ENCODE data around the gene EIF4E2.

Gene EIF4E2

DNA sequence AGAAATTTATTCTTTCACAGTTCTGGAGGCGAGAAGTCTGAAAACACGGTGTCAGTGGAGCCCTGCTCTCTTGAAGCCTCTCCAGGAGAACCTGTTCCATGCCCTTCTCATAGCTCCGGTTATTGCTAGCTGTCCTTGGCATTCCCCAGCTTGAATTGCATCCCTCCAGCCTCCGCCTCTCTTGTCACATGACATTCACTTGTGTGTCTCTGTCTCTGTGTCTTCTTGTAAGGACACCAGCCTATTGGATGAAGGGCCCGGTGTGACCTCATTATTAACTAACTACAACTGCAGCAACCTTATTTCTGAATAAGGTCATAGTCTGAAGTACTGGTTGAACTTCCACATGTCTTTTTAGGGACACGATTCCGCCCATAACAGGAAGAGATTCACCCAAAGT, 34.9 kb upstream of the EIF4E2 start:
- TF ChIP-seq POLR2A (IDR thresholded peaks at IDR 0.05; ENCODE audit: low read length) (no peak), GATA1 (IDR thresholded peaks at IDR 0.05; ENCODE audit: low read depth, low read length) (no peak)
- DNase-seq, result no peak

DNA sequence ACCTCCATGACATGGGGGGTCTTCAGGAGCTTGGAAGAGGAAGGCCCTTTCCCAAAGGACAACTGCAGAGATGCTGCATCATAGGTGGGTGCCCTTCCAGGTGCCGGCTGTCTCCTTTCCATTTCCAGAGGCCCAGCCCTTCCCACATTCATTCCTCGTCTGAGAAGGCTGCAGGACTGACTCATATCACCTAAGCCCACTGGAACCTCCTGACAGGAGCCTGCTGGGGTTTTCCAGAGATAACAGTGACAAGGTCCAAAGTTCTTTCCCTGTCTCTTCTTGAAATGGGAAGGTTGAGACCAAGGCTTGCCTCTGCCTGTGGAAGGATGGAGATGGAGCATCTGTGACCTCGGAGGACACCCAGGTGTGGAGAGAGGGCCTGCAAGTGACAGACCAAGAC, 33.9 kb upstream of the EIF4E2 start:
- DNase-seq, result no peak
- no peak for TF ChIP-seq POLR2A (IDR thresholded peaks at IDR 0.05; ENCODE audit: low read length)
- no peak for TF ChIP-seq GATA1 (IDR thresholded peaks at IDR 0.05; ENCODE audit: low read depth, low read length)

DNA sequence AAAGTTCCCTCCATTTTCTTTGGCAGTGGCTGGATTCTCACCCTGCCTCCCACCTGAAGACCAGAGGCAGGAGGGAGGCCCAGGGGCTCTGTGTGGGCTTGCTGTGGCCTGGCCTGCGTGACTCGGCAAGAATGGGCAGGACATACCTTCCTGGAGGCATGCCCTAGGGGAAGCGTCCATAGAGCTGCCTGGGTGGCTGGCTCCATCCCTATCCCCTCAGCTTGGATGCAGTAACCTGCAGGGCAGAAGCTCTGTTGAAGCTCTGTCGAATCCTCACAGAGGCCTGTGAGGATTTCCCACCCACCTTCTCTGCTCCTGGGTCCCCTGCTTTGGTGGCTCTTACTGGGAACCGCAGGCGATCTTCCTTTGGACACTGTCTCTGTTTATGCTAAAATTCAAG, 31.6 kb upstream of the EIF4E2 start:
- no peak for TF ChIP-seq GATA1 (IDR thresholded peaks at IDR 0.05; ENCODE audit: low read depth, low read length)
- no peak for TF ChIP-seq POLR2A (IDR thresholded peaks at IDR 0.05; ENCODE audit: low read length)
- no peak for DNase-seq

DNA sequence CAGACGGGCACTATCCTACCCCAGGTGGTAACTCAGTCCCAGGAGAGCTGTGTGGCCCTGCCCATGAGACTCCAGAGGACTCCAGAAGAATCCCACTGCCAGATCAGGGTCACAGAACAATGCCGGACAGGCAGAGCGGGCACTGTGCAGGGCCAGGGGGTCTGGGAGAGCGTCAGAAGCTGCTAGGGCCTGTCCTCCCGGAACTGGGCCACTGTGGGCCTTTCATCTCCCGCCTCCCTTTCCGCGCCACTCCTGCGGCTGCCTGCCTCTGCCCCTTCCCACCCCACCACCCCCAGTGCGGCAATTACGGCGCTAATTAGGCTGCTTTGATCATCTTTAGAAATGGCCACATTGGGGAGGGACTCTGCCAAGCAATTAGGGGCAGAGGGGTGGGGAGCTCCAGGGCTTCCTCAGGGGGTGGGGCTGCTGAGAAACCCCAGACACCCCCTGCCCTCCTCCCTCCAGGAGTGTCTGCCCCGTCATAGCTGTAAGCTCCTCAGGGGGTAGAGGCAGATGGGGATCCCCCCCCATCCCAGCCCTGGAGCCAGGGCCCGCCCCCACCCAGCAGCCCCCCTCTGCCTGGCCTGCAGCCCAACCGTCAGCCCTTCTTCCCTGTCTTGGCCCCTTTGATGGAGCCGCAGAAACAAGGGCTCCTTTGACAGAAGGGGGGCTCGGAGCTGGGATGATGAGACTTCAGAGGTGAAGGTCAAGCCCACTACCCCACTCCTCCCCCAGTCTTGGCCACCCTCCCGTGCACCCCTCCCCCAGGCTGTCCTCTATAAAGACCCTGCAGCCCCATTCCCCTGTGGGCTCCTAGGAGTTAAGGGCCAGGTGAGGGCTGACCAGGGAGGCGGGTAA, 30.7 kb upstream of the EIF4E2 start, which contains the start of gene PRSS56:
PRSS56 (plus strand) TSS at position 808 of the 858 bp plus-strand sequence. CDS start 211 bp downstream, outside the sequence.
- no peak for DNase-seq
- TF ChIP-seq GATA1 (IDR thresholded peaks at IDR 0.05; ENCODE audit: low read depth, low read length), result no peak
- no peak for TF ChIP-seq POLR2A (IDR thresholded peaks at IDR 0.05; ENCODE audit: low read length)

DNA sequence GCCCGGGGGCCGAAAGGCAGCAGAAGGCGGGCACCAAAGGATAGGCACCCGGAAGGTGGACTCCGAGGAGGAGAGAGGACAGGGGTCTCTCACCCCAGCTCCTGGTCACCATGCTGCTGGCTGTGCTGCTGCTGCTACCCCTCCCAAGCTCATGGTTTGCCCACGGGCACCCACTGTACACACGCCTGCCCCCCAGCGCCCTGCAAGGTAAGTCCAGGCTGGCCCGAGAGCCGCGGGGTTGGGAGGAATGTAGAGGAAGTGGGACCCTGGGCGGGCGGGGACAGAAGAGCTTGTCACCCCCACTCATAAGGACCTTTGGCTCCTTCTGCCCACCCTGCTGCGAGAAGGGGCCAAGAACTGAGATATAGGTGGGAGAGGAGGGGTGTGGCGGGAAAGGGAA, 30.0 kb upstream of the EIF4E2 start:
- no peak for DNase-seq
- no peak for TF ChIP-seq GATA1 (IDR thresholded peaks at IDR 0.05; ENCODE audit: low read depth, low read length)
- TF ChIP-seq POLR2A (IDR thresholded peaks at IDR 0.05; ENCODE audit: low read length), result no peak

DNA sequence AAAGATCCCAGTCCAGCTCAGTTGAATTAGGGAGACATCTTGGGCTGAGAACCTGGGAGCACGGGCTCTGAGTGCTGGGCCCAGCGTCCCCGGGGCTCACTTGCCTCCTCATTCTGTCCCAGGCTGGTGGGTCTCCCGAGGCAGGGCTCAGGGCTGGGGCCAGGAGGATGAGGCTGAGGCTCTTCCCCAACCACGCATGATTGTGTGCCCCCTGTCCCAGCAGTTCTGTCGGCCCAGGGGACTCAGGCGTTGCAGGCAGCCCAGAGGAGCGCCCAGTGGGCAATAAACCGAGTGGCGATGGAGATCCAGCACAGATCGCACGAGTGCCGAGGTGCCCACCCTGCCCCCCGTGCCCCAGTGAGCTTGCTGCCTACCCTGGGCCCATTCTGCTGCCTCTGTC, 29.4 kb upstream of the EIF4E2 start:
- DNase-seq, result no peak
- TF ChIP-seq GATA1 (IDR thresholded peaks at IDR 0.05; ENCODE audit: low read depth, low read length) (no peak), POLR2A (IDR thresholded peaks at IDR 0.05; ENCODE audit: low read length) (no peak)

DNA sequence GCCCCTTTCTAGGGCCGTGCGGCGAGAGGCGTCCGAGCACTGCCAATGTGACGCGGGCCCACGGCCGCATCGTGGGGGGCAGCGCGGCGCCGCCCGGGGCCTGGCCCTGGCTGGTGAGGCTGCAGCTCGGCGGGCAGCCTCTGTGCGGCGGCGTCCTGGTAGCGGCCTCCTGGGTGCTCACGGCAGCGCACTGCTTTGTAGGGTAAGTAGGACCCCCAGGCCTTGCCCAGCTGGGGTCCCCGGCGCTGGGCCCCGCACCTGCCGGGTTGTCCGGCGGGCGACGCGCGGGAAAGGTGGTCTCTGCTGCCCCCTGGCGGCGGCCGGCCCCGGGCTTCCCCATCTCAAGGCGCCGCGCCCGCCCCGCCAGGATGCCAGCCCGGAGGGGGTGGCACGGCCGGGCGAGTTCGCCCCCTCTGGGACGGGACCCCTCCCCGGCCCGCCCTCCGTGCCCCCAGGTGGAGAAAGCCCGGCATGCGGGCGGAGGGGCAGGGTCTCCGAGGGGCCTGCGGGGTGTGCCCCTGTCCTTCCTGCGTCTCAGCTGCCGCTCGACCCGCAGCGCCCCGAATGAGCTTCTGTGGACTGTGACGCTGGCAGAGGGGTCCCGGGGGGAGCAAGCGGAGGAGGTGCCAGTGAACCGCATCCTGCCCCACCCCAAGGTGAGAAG, 28.4 kb upstream of the EIF4E2 start:
- peak; percentile 40 to 74 for DNase-seq
- TF ChIP-seq POLR2A (IDR thresholded peaks at IDR 0.05; ENCODE audit: low read length), result no peak
- no peak for TF ChIP-seq GATA1 (IDR thresholded peaks at IDR 0.05; ENCODE audit: low read depth, low read length)

DNA sequence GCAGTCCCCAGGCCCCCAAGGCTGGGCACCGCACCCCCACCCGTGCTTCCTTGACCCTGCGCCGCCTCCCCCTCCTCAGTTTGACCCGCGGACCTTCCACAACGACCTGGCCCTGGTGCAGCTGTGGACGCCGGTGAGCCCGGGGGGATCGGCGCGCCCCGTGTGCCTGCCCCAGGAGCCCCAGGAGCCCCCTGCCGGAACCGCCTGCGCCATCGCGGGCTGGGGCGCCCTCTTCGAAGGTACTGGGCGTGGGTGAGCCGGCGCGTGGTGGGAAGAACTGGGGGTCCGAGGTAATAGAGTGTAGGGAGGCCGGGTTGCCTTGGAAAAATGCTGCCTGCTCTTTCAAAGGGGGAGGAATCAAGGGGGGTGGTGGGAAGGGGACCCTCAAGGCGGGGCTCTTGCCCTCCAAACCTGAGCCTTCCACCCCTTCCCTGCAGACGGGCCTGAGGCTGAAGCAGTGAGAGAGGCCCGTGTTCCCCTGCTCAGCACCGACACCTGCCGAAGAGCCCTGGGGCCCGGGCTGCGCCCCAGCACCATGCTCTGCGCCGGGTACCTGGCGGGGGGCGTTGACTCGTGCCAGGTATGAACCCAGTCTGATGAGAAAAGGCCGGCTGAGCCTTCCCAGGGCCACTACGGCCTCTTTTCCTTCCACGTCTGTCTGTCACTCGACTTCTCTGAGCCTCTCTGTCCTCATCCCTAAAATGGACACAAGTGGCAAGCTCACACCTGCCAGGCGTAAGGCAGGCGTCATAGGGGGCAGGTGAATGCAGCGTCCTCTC, 27.7 kb upstream of the EIF4E2 start:
- no peak for DNase-seq
- TF ChIP-seq GATA1 (IDR thresholded peaks at IDR 0.05; ENCODE audit: low read depth, low read length) (no peak), POLR2A (IDR thresholded peaks at IDR 0.05; ENCODE audit: low read length) (no peak)

DNA sequence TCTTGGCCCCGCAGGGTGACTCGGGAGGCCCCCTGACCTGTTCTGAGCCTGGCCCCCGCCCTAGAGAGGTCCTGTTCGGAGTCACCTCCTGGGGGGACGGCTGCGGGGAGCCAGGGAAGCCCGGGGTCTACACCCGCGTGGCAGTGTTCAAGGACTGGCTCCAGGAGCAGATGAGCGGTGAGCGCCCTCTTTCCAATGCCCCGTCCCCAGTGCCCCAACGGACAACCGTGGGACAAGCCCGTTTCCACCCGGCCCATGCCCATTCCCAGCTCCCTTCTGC, 27.1 kb upstream of the EIF4E2 start:
- DNase-seq, result no peak
- TF ChIP-seq GATA1 (IDR thresholded peaks at IDR 0.05; ENCODE audit: low read depth, low read length), result no peak

DNA sequence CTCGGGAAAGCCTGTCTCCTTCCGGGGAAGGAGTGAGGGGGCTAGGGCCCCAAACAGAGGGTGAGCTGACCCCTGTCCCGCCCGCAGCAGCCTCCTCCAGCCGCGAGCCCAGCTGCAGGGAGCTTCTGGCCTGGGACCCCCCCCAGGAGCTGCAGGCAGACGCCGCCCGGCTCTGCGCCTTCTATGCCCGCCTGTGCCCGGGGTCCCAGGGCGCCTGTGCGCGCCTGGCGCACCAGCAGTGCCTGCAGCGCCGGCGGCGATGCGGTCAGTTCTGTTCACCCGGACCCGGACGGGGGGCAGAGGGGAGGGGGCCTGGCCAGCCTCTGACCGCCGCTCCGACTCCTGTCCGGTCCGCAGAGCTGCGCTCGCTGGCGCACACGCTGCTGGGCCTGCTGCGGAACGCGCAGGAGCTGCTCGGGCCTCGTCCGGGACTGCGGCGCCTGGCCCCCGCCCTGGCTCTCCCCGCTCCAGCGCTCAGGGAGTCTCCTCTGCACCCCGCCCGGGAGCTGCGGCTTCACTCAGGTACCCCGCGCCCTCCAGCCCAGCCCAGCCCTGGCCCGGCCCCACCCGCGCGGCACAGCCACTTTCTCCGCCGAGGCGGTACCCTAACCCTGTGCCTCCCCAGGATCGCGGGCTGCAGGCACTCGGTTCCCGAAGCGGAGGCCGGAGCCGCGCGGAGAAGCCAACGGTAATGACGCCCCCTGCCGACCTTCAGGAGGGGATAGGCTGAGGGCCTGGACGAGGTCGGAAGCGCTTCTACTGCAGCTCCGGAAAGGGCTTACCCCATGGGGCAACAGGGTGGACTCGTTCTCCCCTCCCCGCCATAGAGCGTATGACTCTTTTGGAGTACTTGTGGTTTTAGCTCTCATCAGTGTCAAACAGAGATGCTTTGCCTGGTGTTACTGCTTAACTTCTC, 26.5 kb upstream of the EIF4E2 start:
- TF ChIP-seq GATA1 (IDR thresholded peaks at IDR 0.05; ENCODE audit: low read depth, low read length) (no peak), POLR2A (IDR thresholded peaks at IDR 0.05; ENCODE audit: low read length) (no peak)
- peak; percentile 51 to 58 for DNase-seq

DNA sequence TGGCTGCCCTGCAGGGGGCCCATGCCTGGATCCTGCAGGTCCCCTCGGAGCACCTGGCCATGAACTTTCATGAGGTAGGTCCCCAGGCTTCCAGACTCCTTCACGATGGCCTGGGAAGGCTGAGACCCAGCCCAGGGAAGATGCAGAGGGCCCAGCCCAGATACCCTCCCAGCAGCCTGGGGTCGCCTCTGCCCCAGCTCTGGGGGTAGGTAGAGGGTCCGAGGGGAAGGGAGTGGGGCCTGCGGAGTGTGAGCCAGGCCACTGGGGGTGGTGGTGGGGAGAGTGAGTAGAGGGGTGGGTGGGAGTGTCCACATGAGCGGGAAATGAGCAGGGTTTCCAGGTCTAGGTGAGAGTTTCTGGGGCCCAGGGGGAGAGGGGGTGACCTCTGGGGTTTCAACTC, 25.7 kb upstream of the EIF4E2 start:
- no peak for TF ChIP-seq GATA1 (IDR thresholded peaks at IDR 0.05; ENCODE audit: low read depth, low read length)
- TF ChIP-seq POLR2A (IDR thresholded peaks at IDR 0.05; ENCODE audit: low read length), result no peak
- no peak for DNase-seq

DNA sequence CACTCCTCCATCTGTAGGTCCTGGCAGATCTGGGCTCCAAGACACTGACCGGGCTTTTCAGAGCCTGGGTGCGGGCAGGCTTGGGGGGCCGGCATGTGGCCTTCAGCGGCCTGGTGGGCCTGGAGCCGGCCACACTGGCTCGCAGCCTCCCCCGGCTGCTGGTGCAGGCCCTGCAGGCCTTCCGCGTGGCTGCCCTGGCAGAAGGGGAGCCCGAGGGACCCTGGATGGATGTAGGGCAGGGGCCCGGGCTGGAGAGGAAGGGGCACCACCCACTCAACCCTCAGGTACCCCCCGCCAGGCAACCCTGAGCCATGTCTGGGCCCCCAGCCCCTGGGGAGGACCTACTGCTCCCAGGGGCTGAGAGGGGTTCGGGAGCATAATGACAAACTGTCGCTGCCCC, 25.3 kb upstream of the EIF4E2 start:
- TF ChIP-seq POLR2A (IDR thresholded peaks at IDR 0.05; ENCODE audit: low read length), result no peak
- no peak for TF ChIP-seq GATA1 (IDR thresholded peaks at IDR 0.05; ENCODE audit: low read depth, low read length)
- no peak for DNase-seq

DNA sequence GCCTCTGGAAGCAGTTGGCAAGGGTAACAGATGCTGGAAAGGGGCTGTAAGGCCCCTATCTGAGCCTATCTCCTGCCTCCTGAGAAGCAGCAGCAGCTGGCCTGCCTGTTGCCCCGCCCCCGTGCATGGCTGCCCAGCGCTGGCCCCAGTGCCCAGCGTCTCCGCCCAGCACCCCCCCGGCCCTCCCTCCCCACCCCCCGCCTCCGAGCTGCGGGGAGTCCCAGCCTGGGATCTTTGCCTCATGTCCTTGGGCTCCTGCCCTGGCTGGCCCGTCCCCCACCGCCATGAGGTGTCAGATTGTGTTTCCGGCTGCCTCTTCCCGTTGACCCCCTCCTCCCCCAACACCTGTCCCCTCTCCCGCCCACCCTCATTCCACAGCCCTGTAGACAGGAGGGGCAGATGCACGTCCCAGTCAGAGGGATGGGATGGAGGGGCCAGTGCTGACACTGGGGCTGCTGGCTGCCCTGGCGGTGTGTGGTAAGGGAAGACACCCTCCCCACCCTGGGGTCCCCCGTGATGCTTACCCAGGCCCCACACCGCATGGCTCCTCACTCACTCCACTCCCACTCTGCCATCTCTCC, 24.6 kb upstream of the EIF4E2 start, which contains the start of gene CHRND:
CHRND (plus strand) TSS at position 370 of the 581 bp plus-strand sequence; CDS start at position 426, 56 bp downstream.
- no peak for TF ChIP-seq GATA1 (IDR thresholded peaks at IDR 0.05; ENCODE audit: low read depth, low read length)
- DNase-seq, result peak; percentile 8 to 17

Measured in erythroblast (primary cell).